ENCODE results near the gene TEX48.

Gene TEX48

GRCh38 chr9:114669961-114670360, 12.0 kb downstream of the TEX48 start:
- Histone ChIP-seq H2AK5ac (ENCODE audit: low read length) (no peak overlapping the region), H3K36me3 (ENCODE audit: control insufficient read depth in 1 of 2, insufficient read depth in 2 of 2, low read length in 2 of 2) (no peaks in the 10 kb centered on the region), H2AFZ (ENCODE audit: insufficient read depth, low read length, poor library complexity) (no peak overlapping the region), H3K4me2 (ENCODE audit: low read length) (no peak overlapping the region), H3K18ac (ENCODE audit: low read length) (no peak overlapping the region), H3K79me2 (ENCODE audit: control insufficient read depth, insufficient read depth, low read length, poor library complexity) (no peaks in the 10 kb centered on the region), H3K79me1 (ENCODE audit: low read length) (no peaks in the 10 kb centered on the region), H3K4me1 (ENCODE audit: control insufficient read depth in 1 of 2, insufficient read depth in 2 of 2, low read length in 2 of 2) (no peaks in the 10 kb centered on the region), H3K4ac (ENCODE audit: low read depth, low read length) (no peak overlapping the region), H2BK12ac (ENCODE audit: low read length) (no peak overlapping the region), H2BK5ac (ENCODE audit: low read depth, low read length, poor library complexity) (no peak overlapping the region), H4K12ac (ENCODE audit: low read depth, low read length) (no peak overlapping the region), H3K27ac (ENCODE audit: low read depth, low read length) (no peak overlapping the region), H3K27me3 (ENCODE audit: insufficient read depth, low read length) (no peaks in the 10 kb centered on the region), H3K14ac (ENCODE audit: low read length) (no peak overlapping the region), H3K9me3 (ENCODE audit: insufficient read depth, low read depth, low read length) (no peaks in the 10 kb centered on the region), H3K9ac (ENCODE audit: low read length) (no peak overlapping the region), H4K8ac (ENCODE audit: low read depth, low read length) (no peak overlapping the region), H3K23ac (ENCODE audit: low read length) (no peak overlapping the region), H4K91ac (ENCODE audit: low read depth, low read length) (no peak overlapping the region), H3K4me3 (ENCODE audit: low read depth, low read length) (no peak overlapping the region), H2BK120ac (ENCODE audit: insufficient read depth, low read length, poor library complexity) (no peak overlapping the region)
- no peak for DNase-seq

DNA sequence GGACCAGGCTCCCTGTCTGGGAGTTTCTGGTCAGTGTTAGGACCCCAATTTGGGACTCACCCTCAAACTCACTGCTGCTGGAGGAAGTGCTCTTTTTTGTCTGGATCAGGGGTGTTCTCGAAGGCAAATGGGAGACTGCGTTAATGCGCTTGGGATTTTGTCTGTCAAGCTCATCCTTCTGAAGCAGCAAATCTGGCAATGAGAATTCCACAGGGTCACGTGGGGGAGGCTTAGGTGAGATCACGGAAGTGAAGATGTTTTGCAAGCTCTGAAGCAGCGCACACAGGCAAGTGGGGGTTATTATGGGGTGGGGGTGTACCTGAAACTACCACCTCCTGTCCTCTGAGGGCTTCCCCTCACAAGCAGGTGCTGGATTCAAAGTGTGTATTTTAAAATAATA, 13.8 kb downstream of the TEX48 start:
- Histone ChIP-seq H3K4me1 (ENCODE audit: control insufficient read depth in 1 of 2, insufficient read depth in 2 of 2, low read length in 2 of 2) (no peaks in the 10 kb centered on the region), H2BK120ac (ENCODE audit: insufficient read depth, low read length, poor library complexity) (no peak overlapping the region), H3K9me3 (ENCODE audit: insufficient read depth, low read depth, low read length) (no peaks in the 10 kb centered on the region), H3K9ac (ENCODE audit: low read length) (no peak overlapping the region), H3K4me3 (ENCODE audit: low read depth, low read length) (no peak overlapping the region), H4K8ac (ENCODE audit: low read depth, low read length) (no peak overlapping the region), H3K14ac (ENCODE audit: low read length) (no peak overlapping the region), H4K12ac (ENCODE audit: low read depth, low read length) (no peak overlapping the region), H3K18ac (ENCODE audit: low read length) (no peak overlapping the region), H2AFZ (ENCODE audit: insufficient read depth, low read length, poor library complexity) (no peak overlapping the region), H3K4me2 (ENCODE audit: low read length) (no peak overlapping the region), H3K4ac (ENCODE audit: low read depth, low read length) (no peak overlapping the region), H3K79me1 (ENCODE audit: low read length) (no peaks in the 10 kb centered on the region), H3K79me2 (ENCODE audit: control insufficient read depth, insufficient read depth, low read length, poor library complexity) (no peaks in the 10 kb centered on the region), H3K36me3 (ENCODE audit: control insufficient read depth in 1 of 2, insufficient read depth in 2 of 2, low read length in 2 of 2) (no peaks in the 10 kb centered on the region), H2BK5ac (ENCODE audit: low read depth, low read length, poor library complexity) (no peak overlapping the region), H3K23ac (ENCODE audit: low read length) (no peak overlapping the region), H3K27me3 (ENCODE audit: insufficient read depth, low read length) (no peaks in the 10 kb centered on the region), H3K27ac (ENCODE audit: low read depth, low read length) (no peak overlapping the region), H4K91ac (ENCODE audit: low read depth, low read length) (no peak overlapping the region), H2BK12ac (ENCODE audit: low read length) (no peak overlapping the region), H2AK5ac (ENCODE audit: low read length) (no peak overlapping the region)
- no peak for DNase-seq
- WGBS (ENCODE audit: extremely low coverage, insufficient coverage, insufficient read length) = no CpG with 5 or more reads among the region's 6 CpGs

GRCh38 chr9:114666851-114667250, 15.1 kb downstream of the TEX48 start:
- Histone ChIP-seq H3K27ac (ENCODE audit: low read depth, low read length) (no peak overlapping the region), H4K8ac (ENCODE audit: low read depth, low read length) (no peak overlapping the region), H3K79me2 (ENCODE audit: control insufficient read depth, insufficient read depth, low read length, poor library complexity) (no peaks in the 10 kb centered on the region), H3K4me3 (ENCODE audit: low read depth, low read length) (no peak overlapping the region), H3K9ac (ENCODE audit: low read length) (no peak overlapping the region), H2BK12ac (ENCODE audit: low read length) (no peak overlapping the region), H2AK5ac (ENCODE audit: low read length) (no peak overlapping the region), H3K23ac (ENCODE audit: low read length) (no peak overlapping the region), H3K4ac (ENCODE audit: low read depth, low read length) (no peak overlapping the region), H4K91ac (ENCODE audit: low read depth, low read length) (no peak overlapping the region), H3K14ac (ENCODE audit: low read length) (no peak overlapping the region), H3K4me2 (ENCODE audit: low read length) (no peak overlapping the region), H2BK5ac (ENCODE audit: low read depth, low read length, poor library complexity) (no peak overlapping the region), H3K79me1 (ENCODE audit: low read length) (no peaks in the 10 kb centered on the region), H3K36me3 (ENCODE audit: control insufficient read depth in 1 of 2, insufficient read depth in 2 of 2, low read length in 2 of 2) (no peaks in the 10 kb centered on the region), H2BK120ac (ENCODE audit: insufficient read depth, low read length, poor library complexity) (no peak overlapping the region), H3K18ac (ENCODE audit: low read length) (no peak overlapping the region), H2AFZ (ENCODE audit: insufficient read depth, low read length, poor library complexity) (no peak overlapping the region), H3K27me3 (ENCODE audit: insufficient read depth, low read length) (no peaks in the 10 kb centered on the region), H3K9me3 (ENCODE audit: insufficient read depth, low read depth, low read length) (no peaks in the 10 kb centered on the region), H3K4me1 (ENCODE audit: control insufficient read depth in 1 of 2, insufficient read depth in 2 of 2, low read length in 2 of 2) (no peaks in the 10 kb centered on the region), H4K12ac (ENCODE audit: low read depth, low read length) (no peak overlapping the region)
- peak in 1 of 2 donors; percentile 7 for DNase-seq
- WGBS (ENCODE audit: extremely low coverage, insufficient coverage, insufficient read length) = no CpG with 5 or more reads among the region's 4 CpGs

DNA sequence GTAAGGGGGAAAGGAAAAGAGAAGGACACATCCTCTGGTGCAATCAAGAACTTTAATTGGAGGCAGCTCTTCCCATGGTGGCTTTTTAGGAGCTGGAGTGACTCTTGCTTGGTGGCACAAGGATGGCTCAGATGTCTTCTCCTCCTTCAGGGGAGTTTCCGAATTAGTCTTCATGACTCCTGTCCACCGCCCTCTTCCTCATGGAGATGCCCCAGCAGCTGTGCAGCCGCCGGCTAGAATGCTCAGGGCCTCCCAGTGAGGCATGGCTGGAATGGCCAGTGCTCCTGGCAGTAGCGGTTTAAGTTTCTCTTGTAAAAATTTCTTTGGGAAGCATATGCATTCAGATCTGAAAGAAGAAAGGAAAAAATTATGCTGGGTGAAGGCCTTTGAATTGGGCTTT, 15.6 kb downstream of the TEX48 start:
- Histone ChIP-seq H3K23ac (ENCODE audit: low read length) (no peak overlapping the region), H4K91ac (ENCODE audit: low read depth, low read length) (no peak overlapping the region), H4K8ac (ENCODE audit: low read depth, low read length) (no peak overlapping the region), H3K79me2 (ENCODE audit: control insufficient read depth, insufficient read depth, low read length, poor library complexity) (no peaks in the 10 kb centered on the region), H3K9me3 (ENCODE audit: insufficient read depth, low read depth, low read length) (no peaks in the 10 kb centered on the region), H2BK12ac (ENCODE audit: low read length) (no peak overlapping the region), H3K36me3 (ENCODE audit: control insufficient read depth in 1 of 2, insufficient read depth in 2 of 2, low read length in 2 of 2) (no peaks in the 10 kb centered on the region), H3K9ac (ENCODE audit: low read length) (no peak overlapping the region), H2BK120ac (ENCODE audit: insufficient read depth, low read length, poor library complexity) (no peak overlapping the region), H2BK5ac (ENCODE audit: low read depth, low read length, poor library complexity) (no peak overlapping the region), H3K4me3 (ENCODE audit: low read depth, low read length) (no peak overlapping the region), H3K79me1 (ENCODE audit: low read length) (no peaks in the 10 kb centered on the region), H3K4ac (ENCODE audit: low read depth, low read length) (no peak overlapping the region), H3K4me2 (ENCODE audit: low read length) (no peak overlapping the region), H3K27ac (ENCODE audit: low read depth, low read length) (no peak overlapping the region), H3K4me1 (ENCODE audit: control insufficient read depth in 1 of 2, insufficient read depth in 2 of 2, low read length in 2 of 2) (no peaks in the 10 kb centered on the region), H2AK5ac (ENCODE audit: low read length) (no peak overlapping the region), H2AFZ (ENCODE audit: insufficient read depth, low read length, poor library complexity) (no peak overlapping the region), H3K18ac (ENCODE audit: low read length) (no peak overlapping the region), H3K27me3 (ENCODE audit: insufficient read depth, low read length) (no peaks in the 10 kb centered on the region), H4K12ac (ENCODE audit: low read depth, low read length) (no peak overlapping the region), H3K14ac (ENCODE audit: low read length) (no peak overlapping the region)
- DNase-seq = peak; percentile 74 to 80
- WGBS (ENCODE audit: extremely low coverage, insufficient coverage, insufficient read length) = no CpG with 5 or more reads among the region's 5 CpGs

Measured in trophoblast cell (in vitro differentiated cells and primary cell).